Neuronal stem cell (in vitro differentiated cells): ENCODE results near the gene GNPTAB.

ENCODE experiments used
- DNase-seq: peaks from one replicate; pipeline ENCODE4 v3.0.0-alpha.2; 2013; ENCODE audit warnings: low spot score
- H2AFZ ChIP-seq: one replicate; pipeline ENCODE4 v1.6.1; 2013; ENCODE audit warnings: mild to moderate bottlenecking, low read length, inconsistent platforms
- H2AK5ac ChIP-seq: 2 replicates; pipeline ENCODE4 v1.6.1; 2013; ENCODE audit warnings: low read depth, mild to moderate bottlenecking, inconsistent platforms, low read length, moderate library complexity, mixed read lengths
- H2BK120ac ChIP-seq: 2 replicates; pipeline ENCODE4 v1.6.1; 2013; ENCODE audit warnings: low read depth, mild to moderate bottlenecking, inconsistent platforms, low read length, moderate library complexity, mixed read lengths
- H2BK12ac ChIP-seq: one replicate; pipeline ENCODE4 v1.6.1; 2013; ENCODE audit warnings: low read length, inconsistent platforms
- H2BK15ac ChIP-seq: 2 replicates; pipeline ENCODE4 v1.6.1; 2013; ENCODE audit warnings: mild to moderate bottlenecking, low read length, inconsistent platforms, mixed read lengths
- H2BK5ac ChIP-seq: one replicate; pipeline ENCODE4 v1.6.1; 2013; ENCODE audit warnings: inconsistent platforms, mild to moderate bottlenecking, low read length, moderate library complexity
- H3K14ac ChIP-seq: one replicate; pipeline ENCODE4 v1.6.1; 2013; ENCODE audit warnings: low read length, inconsistent platforms
- H3K18ac ChIP-seq: 2 replicates; pipeline ENCODE4 v1.6.1; 2013; ENCODE audit warnings: low read length, inconsistent platforms
- H3K23ac ChIP-seq: 2 replicates; pipeline ENCODE4 v1.6.1; 2013; ENCODE audit warnings: low read depth, mild to moderate bottlenecking, mixed read lengths, low read length, inconsistent platforms; ENCODE audit not compliant: poor library complexity
- H3K27ac ChIP-seq: replicated peaks from 3 replicates; pipeline ENCODE4 v1.5.1; 2013; ENCODE audit warnings: low read length, inconsistent platforms
- H3K27me3 ChIP-seq, 3 experiments: 2 replicates each; pipeline ENCODE4 v1.6.1; 2013; ENCODE audit warnings: low read length in 3 of 3, mild to moderate bottlenecking in 2 of 3, inconsistent platforms in 1 of 3, low read depth in 1 of 3, mixed read lengths in 1 of 3, moderate library complexity in 1 of 3; ENCODE audit not compliant: control insufficient read depth in 3 of 3, insufficient read depth in 3 of 3
- H3K36me3 ChIP-seq, 2 donors: replicated peaks in 1 of 2; 2 replicates each; pipeline ENCODE4 v1.6.1; 2013; ENCODE audit warnings: low read length in 2 of 2; ENCODE audit not compliant: control insufficient read depth in 2 of 2, insufficient read depth in 2 of 2
- H3K4ac ChIP-seq: 2 replicates; pipeline ENCODE4 v1.6.1; 2013; ENCODE audit warnings: inconsistent platforms, mild to moderate bottlenecking, low read length, moderate library complexity
- H3K4me1 ChIP-seq, 2 donors: 1 replicate in 1 of 2; 2 replicates in 1 of 2; pipeline ENCODE4 v1.6.1; 2013; ENCODE audit warnings: low read length in 2 of 2, low read depth in 1 of 2; ENCODE audit not compliant: control insufficient read depth in 2 of 2, insufficient read depth in 1 of 2
- H3K4me2 ChIP-seq: one replicate; pipeline ENCODE4 v1.6.1; 2013; ENCODE audit warnings: mild to moderate bottlenecking, low read length, inconsistent platforms; ENCODE audit not compliant: insufficient read depth, poor library complexity, severe bottlenecking
- H3K4me3 ChIP-seq, 2 donors: 2 replicates each; pipeline ENCODE4 v1.5.1; 2013; ENCODE audit warnings: low read length in 2 of 2, mild to moderate bottlenecking in 2 of 2, inconsistent platforms in 1 of 2, moderate library complexity in 1 of 2
- H3K79me1 ChIP-seq: one replicate; pipeline ENCODE4 v1.6.1; 2013; ENCODE audit warnings: low read depth, mild to moderate bottlenecking, inconsistent platforms, low read length, moderate library complexity
- H3K9ac ChIP-seq: one replicate; pipeline ENCODE4 v1.6.1; 2013; ENCODE audit warnings: mild to moderate bottlenecking, low read depth, low read length, inconsistent platforms; ENCODE audit not compliant: poor library complexity
- H3K9me3 ChIP-seq, 2 donors: replicated peaks in 1 of 2; 2 replicates each; pipeline versions ENCODE3 to v1.6.1; 2013; ENCODE audit warnings: low read length in 2 of 2, mild to moderate bottlenecking in 2 of 2, inconsistent platforms in 1 of 2, low read depth in 1 of 2, mixed read lengths in 1 of 2, moderate library complexity in 1 of 2; ENCODE audit not compliant: control insufficient read depth in 2 of 2, insufficient read depth in 1 of 2
- H4K8ac ChIP-seq: one replicate; pipeline ENCODE4 v1.6.1; 2013; ENCODE audit warnings: low read depth, mild to moderate bottlenecking, inconsistent platforms, low read length, moderate library complexity
- H4K91ac ChIP-seq: one replicate; pipeline ENCODE4 v1.6.1; 2013; ENCODE audit warnings: low read length, low read depth, mild to moderate bottlenecking, inconsistent platforms; ENCODE audit not compliant: poor library complexity
- WGBS, 2 donors: extraction: QIAGEN DNeasy Blood & Tissue Kit; methylation state at CpG; one replicate each; pipeline ENCODE4 v1.1.7; 2013; ENCODE audit warnings: missing lambda C conversion rate in 2 of 2, mixed read lengths in 1 of 2; ENCODE audit not compliant: insufficient read length in 2 of 2, insufficient replicate concordance in 1 of 2; ENCODE audit errors: extremely low coverage in 2 of 2; 5-methylcytosine and 5-hydroxymethylcytosine counted together

Gene GNPTAB

GRCh38 chr12:101841069-101841468 is 10.3 kb upstream of the GNPTAB start:
- Histone ChIP-seq H3K14ac (no peak overlapping the region), H4K91ac (no peak overlapping the region), H3K9me3 (no peaks in the 10 kb centered on the region), H3K18ac (no peak overlapping the region), H3K79me1 (no peaks in the 10 kb centered on the region), H2BK5ac (no peak overlapping the region), H3K23ac (no peak overlapping the region), H4K8ac (no peak overlapping the region), H3K4me3 (no peak overlapping the region), H3K4me2 (no peak overlapping the region), H3K36me3 (no peaks in the 10 kb centered on the region), H2AK5ac (no peak overlapping the region), H3K4ac (no peak overlapping the region), H2BK12ac (no peak overlapping the region), H2AFZ (no peak overlapping the region), H3K9ac (no peak overlapping the region), H3K4me1 (no peaks in the 10 kb centered on the region), H2BK15ac (no peak overlapping the region), H3K27me3 (no peaks in the 10 kb centered on the region), H3K27ac (no peak overlapping the region), H2BK120ac (no peak overlapping the region)
- DNase-seq, result no peak
- WGBS, 2 donors, result no CpG with 5 or more reads among the region's 4 CpGs

GRCh38 chr12:101839324-101840283 is 8.8 kb upstream of the GNPTAB start:
- H3K9me3 ChIP-seq, result no peaks in the 10 kb centered on the region
- H3K23ac ChIP-seq, result no peak overlapping the region
- H3K18ac ChIP-seq, result no peak overlapping the region
- no peak overlapping the region for H2BK15ac ChIP-seq
- no peaks in the 10 kb centered on the region for H3K4me1 ChIP-seq
- H3K27ac ChIP-seq, result no peak overlapping the region
- H4K91ac ChIP-seq, result no peak overlapping the region
- H2AFZ ChIP-seq, result peak overlapping the region; percentile 36
- no CpG with 5 or more reads among the region's 6 CpGs for WGBS, 2 donors
- H3K4ac ChIP-seq, result no peak overlapping the region
- H2BK12ac ChIP-seq, result no peak overlapping the region
- no peak overlapping the region for H3K9ac ChIP-seq
- H4K8ac ChIP-seq, result no peak overlapping the region
- H2BK120ac ChIP-seq, result no peak overlapping the region
- H3K4me3 ChIP-seq, result no peak overlapping the region
- H3K79me1 ChIP-seq, result no peaks in the 10 kb centered on the region
- H3K4me2 ChIP-seq, result no peak overlapping the region
- H2BK5ac ChIP-seq, result no peak overlapping the region
- H3K14ac ChIP-seq, result no peak overlapping the region
- no peaks in the 10 kb centered on the region for H3K27me3 ChIP-seq
- H2AK5ac ChIP-seq, result no peak overlapping the region
- H3K36me3 ChIP-seq, result no peaks in the 10 kb centered on the region
- DNase-seq, result peak; percentile 49

- no peaks in the 10 kb centered on the region for H3K9me3 ChIP-seq
- H2BK12ac ChIP-seq, result no peak overlapping the region
- no peaks in the 10 kb centered on the region for H3K79me1 ChIP-seq
- H3K4me1 ChIP-seq, result no peaks in the 10 kb centered on the region
- no peaks in the 10 kb centered on the region for H3K27me3 ChIP-seq
- no peak overlapping the region for H2BK15ac ChIP-seq
- no peak overlapping the region for H2AK5ac ChIP-seq
- H3K18ac ChIP-seq, result no peak overlapping the region
- H4K8ac ChIP-seq, result no peak overlapping the region
- H4K91ac ChIP-seq, result no peak overlapping the region
- WGBS, 2 donors, result no CpG with 5 or more reads among the region's 3 CpGs
- no peak for DNase-seq
- H3K9ac ChIP-seq, result no peak overlapping the region
- H3K4me3 ChIP-seq, result no peak overlapping the region
- no peak overlapping the region for H3K23ac ChIP-seq
- H3K4ac ChIP-seq, result no peak overlapping the region
- H3K14ac ChIP-seq, result no peak overlapping the region
- no peak overlapping the region for H2AFZ ChIP-seq
- no peaks in the 10 kb centered on the region for H3K36me3 ChIP-seq
- H3K27ac ChIP-seq, result no peak overlapping the region
- H3K4me2 ChIP-seq, result no peak overlapping the region
- H2BK120ac ChIP-seq, result no peak overlapping the region
- no peak overlapping the region for H2BK5ac ChIP-seq
Observed at GRCh38 chr12:101838628-101839323, 8.0 kb upstream of the GNPTAB start.

- no CpG with 5 or more reads among the region's 1 CpG for WGBS, 2 donors
- Histone ChIP-seq H4K8ac (no peak overlapping the region), H3K4ac (no peak overlapping the region), H2BK15ac (no peak overlapping the region), H3K4me2 (no peak overlapping the region), H2AFZ (no peak overlapping the region), H2BK5ac (no peak overlapping the region), H3K9ac (no peak overlapping the region), H3K14ac (no peak overlapping the region), H3K36me3 (no peaks in the 10 kb centered on the region), H2AK5ac (no peak overlapping the region), H3K18ac (no peak overlapping the region), H3K23ac (no peak overlapping the region), H3K4me1 (no peaks in the 10 kb centered on the region), H2BK12ac (no peak overlapping the region), H3K4me3 (no peak overlapping the region), H3K27me3 (no peaks in the 10 kb centered on the region), H3K9me3 (no peaks in the 10 kb centered on the region), H3K27ac (no peak overlapping the region), H4K91ac (no peak overlapping the region), H2BK120ac (no peak overlapping the region), H3K79me1 (no peaks in the 10 kb centered on the region)
- DNase-seq, result no peak
Observed at GRCh38 chr12:101832030-101832429, 1.3 kb upstream of the GNPTAB start.
